HCT116 (cell line): ENCODE results near the gene AP1G1.

Experiments
- CTCF ChIP-seq, 3 experiments: fragments of 200-600 bp in 1 of 3; sonication (generic) in 1 of 3; IDR thresholded peaks in 2 of 3; conservative IDR thresholded peaks in 1 of 3; 2 replicates each; pipeline ENCODE4 v1.5.1; 2012 to 2017; ENCODE audit warnings: low read depth in 2 of 3, low read length in 2 of 3, antibody characterized with exemption in 1 of 3, borderline replicate concordance in 1 of 3, control low read depth in 1 of 3, mild to moderate bottlenecking in 1 of 3, mixed read lengths in 1 of 3, mixed run types in 1 of 3, moderate library complexity in 1 of 3; ENCODE audit not compliant: insufficient read depth in 1 of 3
- EZH2phosphoT487 ChIP-seq: fragments of 200-600 bp; IDR thresholded peaks from 2 replicates; pipeline ENCODE4 v1.6.1; 2018; ENCODE audit warnings: antibody characterized with exemption, borderline replicate concordance
- REST ChIP-seq: IDR thresholded peaks from 2 replicates; pipeline ENCODE4 v1.6.1; 2012; ENCODE audit warnings: low read depth
- SIN3A ChIP-seq: IDR thresholded peaks from 2 replicates; pipeline ENCODE4 v1.6.1; 2012; ENCODE audit warnings: low read depth
- ZNF274 ChIP-seq: fragments of 200-500 bp; sonication (Bioruptor generic); IDR thresholded peaks from 2 replicates; pipeline ENCODE4 v1.6.1; 2014; ENCODE audit warnings: mild to moderate bottlenecking, low read depth, low read length, inconsistent platforms

GRCh38 chr16:71848622-71849021 is 40.0 kb upstream of the AP1G1 start:
- TF ChIP-seq SIN3A: no peak
- no peak for TF ChIP-seq REST
- TF ChIP-seq CTCF (IDR thresholded peaks at IDR 0.05 in 2 of 3, conservative IDR thresholded peaks at IDR 0.05 in 1 of 3; ENCODE audit: borderline replicate concordance in 1 of 3, insufficient read depth in 1 of 3, low read depth in 2 of 3, low read length in 2 of 3): no peak
- no peak for TF ChIP-seq EZH2phosphoT487
- no peak for TF ChIP-seq ZNF274
